Loucy (cell line): ENCODE results near the gene AGBL4.

ENCODE experiments used
- H2AFZ ChIP-seq: fragments of 200-600 bp; sonication (generic); 2 replicates; pipeline ENCODE4 v1.6.0; 2016; ENCODE audit warnings: antibody characterized with exemption, mild to moderate bottlenecking, low read length, moderate library complexity
- H3F3A ChIP-seq: fragments of 200-600 bp; 2 replicates; pipeline ENCODE4 v1.6.0; 2016; ENCODE audit warnings: antibody characterized with exemption, low read depth, mild to moderate bottlenecking
- H3K27me3 ChIP-seq: fragments of 200-600 bp; sonication (generic); 2 replicates; pipeline ENCODE4 v1.6.1; 2014; ENCODE audit warnings: low read length, mild to moderate bottlenecking; ENCODE audit not compliant: insufficient read depth, poor library complexity, severe bottlenecking
- H3K36me3 ChIP-seq: fragments of 200-600 bp; sonication (generic); 2 replicates; pipeline ENCODE4 v1.6.1; 2016; ENCODE audit warnings: low read length; ENCODE audit not compliant: insufficient read depth
- H3K4me1 ChIP-seq: fragments of 200-600 bp; sonication (generic); 2 replicates; pipeline ENCODE4 v1.5.1; 2014; ENCODE audit warnings: low read length, mild to moderate bottlenecking; ENCODE audit not compliant: insufficient read depth, poor library complexity, severe bottlenecking
- H3K4me2 ChIP-seq: fragments of 200-600 bp; sonication (generic); 2 replicates; pipeline ENCODE4 v1.6.0; 2014; ENCODE audit warnings: antibody characterized with exemption, low read length, low read depth, mild to moderate bottlenecking; ENCODE audit not compliant: poor library complexity, severe bottlenecking
- H3K4me3 ChIP-seq: fragments of 200-600 bp; sonication (generic); 2 replicates; pipeline ENCODE4 v1.5.1; 2014; ENCODE audit warnings: low read length, mild to moderate bottlenecking, mixed read lengths; ENCODE audit not compliant: poor library complexity, severe bottlenecking
- H3K79me2 ChIP-seq: fragments of 200-600 bp; sonication (generic); 2 replicates; pipeline ENCODE4 v1.6.1; 2014; ENCODE audit warnings: low read length; ENCODE audit not compliant: insufficient read depth
- H3K9ac ChIP-seq: fragments of 200-600 bp; sonication (generic); 2 replicates; pipeline ENCODE4 v1.6.0; 2014; ENCODE audit warnings: mild to moderate bottlenecking, low read depth, low read length, moderate library complexity; ENCODE audit not compliant: poor library complexity, severe bottlenecking
- H3K9me2 ChIP-seq: fragments of 200-600 bp; sonication (generic); replicated peaks from 2 replicates; pipeline ENCODE4 v1.6.1; 2016; ENCODE audit warnings: low read depth, low read length, mixed read lengths
- H3K9me3 ChIP-seq: fragments of 200-600 bp; sonication (generic); 2 replicates; pipeline ENCODE4 v1.6.1; 2014; ENCODE audit warnings: mild to moderate bottlenecking, antibody characterized with exemption, low read length, low read depth; ENCODE audit not compliant: insufficient read depth
- H4K20me1 ChIP-seq: fragments of 200-600 bp; sonication (generic); 2 replicates; pipeline ENCODE4 v1.6.0; 2014; ENCODE audit warnings: antibody characterized with exemption, low read length, mild to moderate bottlenecking; ENCODE audit not compliant: insufficient read depth, poor library complexity, severe bottlenecking
- CTCF ChIP-seq: fragments of 200-600 bp; sonication (generic); conservative IDR thresholded peaks from 2 replicates; pipeline ENCODE4 v1.5.1; 2014; ENCODE audit warnings: mild to moderate bottlenecking, antibody characterized with exemption, low read length
- EZH2phosphoT487 ChIP-seq: fragments of 200-600 bp; IDR thresholded peaks from 2 replicates; pipeline ENCODE4 v1.6.1; 2018; ENCODE audit warnings: antibody characterized with exemption, mild to moderate bottlenecking, moderate library complexity, borderline replicate concordance

Gene AGBL4

DNA sequence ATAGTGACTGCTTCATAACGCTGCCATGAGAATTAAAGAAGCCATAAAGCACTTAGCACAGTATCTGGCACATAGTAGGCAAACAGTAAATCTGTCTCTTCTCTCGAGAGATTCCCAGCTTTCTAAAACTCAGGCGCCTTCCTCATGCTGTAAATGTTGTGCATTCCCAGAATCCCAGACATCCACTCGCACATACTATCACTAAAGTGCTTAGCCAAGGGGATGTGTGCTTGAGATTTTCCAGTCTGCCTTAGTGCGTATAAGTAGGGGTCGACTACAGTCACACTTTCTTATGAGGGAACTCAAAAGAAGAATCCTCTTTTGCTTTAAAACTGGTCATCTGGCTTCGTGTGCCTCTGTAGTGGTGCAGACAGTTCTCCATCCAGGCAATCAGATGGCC lies 1453.2 kb downstream of the AGBL4 start:
- no peaks in the 10 kb centered on the region for H4K20me1 ChIP-seq
- no peak overlapping the region for H2AFZ ChIP-seq
- H3K4me2 ChIP-seq = no peak overlapping the region
- H3K4me3 ChIP-seq = no peak overlapping the region
- H3K4me1 ChIP-seq = no peaks in the 10 kb centered on the region
- H3K79me2 ChIP-seq = no peaks in the 10 kb centered on the region
- H3K27me3 ChIP-seq = no peaks in the 10 kb centered on the region
- no peaks in the 10 kb centered on the region for H3K9me3 ChIP-seq
- H3K9me2 ChIP-seq = no peaks in the 10 kb centered on the region
- H3F3A ChIP-seq = no peaks in the 10 kb centered on the region
- H3K9ac ChIP-seq = no peak overlapping the region
- TF ChIP-seq EZH2phosphoT487 (no peak), CTCF (no peak)
- H3K36me3 ChIP-seq = no peaks in the 10 kb centered on the region

- Histone ChIP-seq H3K27me3 (no peaks in the 10 kb centered on the region), H3F3A (no peaks in the 10 kb centered on the region), H3K9ac (no peak overlapping the region), H3K9me3 (no peaks in the 10 kb centered on the region), H2AFZ (no peak overlapping the region), H3K4me3 (no peak overlapping the region), H3K9me2 (no peaks in the 10 kb centered on the region), H3K4me2 (no peak overlapping the region), H3K36me3 (no peaks in the 10 kb centered on the region), H3K4me1 (no peaks in the 10 kb centered on the region), H4K20me1 (no peaks in the 10 kb centered on the region), H3K79me2 (no peaks in the 10 kb centered on the region)
- TF ChIP-seq EZH2phosphoT487 = no peak
- no peak for TF ChIP-seq CTCF
These were observed 1455.3 kb downstream of the AGBL4 start for GRCh38 chr1:48568501-48568900.

GRCh38 chr1:48566492-48566891 lies 1457.3 kb downstream of the AGBL4 start:
- H3K4me2 ChIP-seq = no peak overlapping the region
- H3K79me2 ChIP-seq = no peaks in the 10 kb centered on the region
- H2AFZ ChIP-seq = no peak overlapping the region
- H3K9me3 ChIP-seq = no peaks in the 10 kb centered on the region
- no peaks in the 10 kb centered on the region for H3K36me3 ChIP-seq
- no peaks in the 10 kb centered on the region for H3K27me3 ChIP-seq
- H3K9ac ChIP-seq = no peak overlapping the region
- H3K9me2 ChIP-seq = no peaks in the 10 kb centered on the region
- no peaks in the 10 kb centered on the region for H3K4me1 ChIP-seq
- no peaks in the 10 kb centered on the region for H4K20me1 ChIP-seq
- no peak overlapping the region for H3K4me3 ChIP-seq
- no peaks in the 10 kb centered on the region for H3F3A ChIP-seq
- no peak for TF ChIP-seq CTCF
- TF ChIP-seq EZH2phosphoT487 = no peak
